Astrocyte of the spinal cord (primary cell): ENCODE measurements around the gene GIT2.
"Not testable (repeated sequence)": the region's sequence is repeated elsewhere in the genome, so short reads cannot be mapped to it uniquely, and the experiment has no call there.

Source experiments
- DNase-seq: peaks from one replicate; pipeline ENCODE4 v3.0.0; 2011; ENCODE audit warnings: low read depth, low spot score
- H3K4me3 ChIP-seq: 2 replicates; pipeline ENCODE4 v1.5.1; 2011; ENCODE audit warnings: low read depth, mild to moderate bottlenecking, low read length, moderate library complexity
- in situ Hi-C: cut with HindIII; loops from 2 replicates; pipeline ENCODE4 v1.10.0; 2017; ENCODE audit warnings: low sequenced_read_pairs
- TF ChIP-seq, protein P1 (sequence below): IDR thresholded peaks from 2 replicates; pipeline ENCODE4 v1.5.1; 2012; ENCODE audit warnings: low read depth, mild to moderate bottlenecking, low read length, inconsistent platforms

Gene GIT2

DNA sequence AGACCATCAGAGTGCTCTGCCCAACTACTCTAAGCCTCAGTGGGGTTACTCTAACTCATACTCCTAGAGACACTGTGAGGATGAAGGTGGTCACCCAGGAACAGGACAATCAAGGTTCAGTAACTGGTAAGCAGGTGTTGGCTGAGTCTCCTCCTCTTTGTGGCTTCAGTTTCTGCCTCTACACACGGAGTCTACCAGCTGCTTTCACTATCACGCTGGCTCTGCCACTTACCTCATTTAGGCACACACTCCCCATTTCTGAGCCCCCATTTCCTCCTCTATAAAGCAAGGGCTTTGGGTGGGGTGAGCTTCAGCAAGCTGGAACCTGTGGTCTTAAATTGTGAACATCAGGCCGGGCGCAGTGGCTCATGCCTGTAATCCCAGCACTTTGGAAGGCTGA is 103.4 kb downstream of the GIT2 start:
- no peak for DNase-seq

DNA sequence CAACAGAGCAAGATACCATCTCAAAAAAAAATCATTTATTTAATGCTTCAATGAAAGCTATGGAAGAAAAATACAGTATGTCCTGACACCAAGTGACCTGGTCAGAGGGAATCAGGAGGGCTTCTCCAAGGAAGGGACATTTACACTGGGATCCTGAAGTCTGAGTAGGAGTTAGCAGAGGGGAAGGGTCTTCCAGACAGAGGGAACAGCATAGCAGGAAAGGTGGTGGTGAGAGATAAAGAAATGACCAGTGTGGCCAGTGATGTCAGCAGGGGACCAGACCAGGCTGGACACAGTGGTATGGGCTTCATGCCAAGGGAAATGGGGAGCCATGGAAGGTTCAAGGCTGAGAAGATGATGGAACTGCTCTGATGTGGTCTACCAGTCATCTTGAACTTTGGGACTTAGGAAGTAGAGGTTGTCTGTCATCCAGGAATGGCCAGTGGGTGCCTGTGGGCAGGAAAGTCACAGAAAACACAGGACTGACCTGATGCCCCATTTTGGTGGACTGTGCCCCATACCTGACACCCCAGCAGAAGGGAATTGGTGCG is 103.9 kb downstream of the GIT2 start:
- H3K4me3 ChIP-seq, result no peak overlapping the region
- in situ Hi-C loops, result no loop called here
- TF ChIP-seq, protein P1, sequence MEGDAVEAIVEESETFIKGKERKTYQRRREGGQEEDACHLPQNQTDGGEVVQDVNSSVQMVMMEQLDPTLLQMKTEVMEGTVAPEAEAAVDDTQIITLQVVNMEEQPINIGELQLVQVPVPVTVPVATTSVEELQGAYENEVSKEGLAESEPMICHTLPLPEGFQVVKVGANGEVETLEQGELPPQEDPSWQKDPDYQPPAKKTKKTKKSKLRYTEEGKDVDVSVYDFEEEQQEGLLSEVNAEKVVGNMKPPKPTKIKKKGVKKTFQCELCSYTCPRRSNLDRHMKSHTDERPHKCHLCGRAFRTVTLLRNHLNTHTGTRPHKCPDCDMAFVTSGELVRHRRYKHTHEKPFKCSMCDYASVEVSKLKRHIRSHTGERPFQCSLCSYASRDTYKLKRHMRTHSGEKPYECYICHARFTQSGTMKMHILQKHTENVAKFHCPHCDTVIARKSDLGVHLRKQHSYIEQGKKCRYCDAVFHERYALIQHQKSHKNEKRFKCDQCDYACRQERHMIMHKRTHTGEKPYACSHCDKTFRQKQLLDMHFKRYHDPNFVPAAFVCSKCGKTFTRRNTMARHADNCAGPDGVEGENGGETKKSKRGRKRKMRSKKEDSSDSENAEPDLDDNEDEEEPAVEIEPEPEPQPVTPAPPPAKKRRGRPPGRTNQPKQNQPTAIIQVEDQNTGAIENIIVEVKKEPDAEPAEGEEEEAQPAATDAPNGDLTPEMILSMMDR, result no peak
- no peak for DNase-seq

More for the DNA sequence above, 103.4 kb downstream of the GIT2 start:
- no peak overlapping the region for H3K4me3 ChIP-seq
- TF ChIP-seq, protein P1, result no peak
- in situ Hi-C loops, result no loop called here

DNA sequence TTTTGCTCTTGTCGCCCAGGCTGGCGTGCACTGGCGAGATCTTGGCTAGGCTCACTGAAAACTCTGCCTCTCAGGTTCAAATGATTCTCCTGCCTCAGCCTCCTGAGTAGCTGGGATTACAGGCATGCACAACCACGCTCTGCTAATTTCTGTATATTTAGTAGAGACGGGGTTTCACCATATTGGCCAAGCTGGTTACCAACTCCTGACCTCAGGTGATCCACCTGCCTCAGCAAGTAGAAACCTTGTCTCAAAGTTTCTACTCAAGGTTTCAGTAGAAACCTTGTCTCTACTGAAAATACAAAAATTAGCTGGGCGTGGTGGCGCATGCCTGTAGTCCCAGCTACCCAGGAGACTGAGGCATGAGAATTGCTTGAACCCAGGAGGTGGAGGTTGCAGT is 104.4 kb downstream of the GIT2 start:
- H3K4me3 ChIP-seq, DNase-seq, in situ Hi-C loops: not testable (repeated sequence)

DNA sequence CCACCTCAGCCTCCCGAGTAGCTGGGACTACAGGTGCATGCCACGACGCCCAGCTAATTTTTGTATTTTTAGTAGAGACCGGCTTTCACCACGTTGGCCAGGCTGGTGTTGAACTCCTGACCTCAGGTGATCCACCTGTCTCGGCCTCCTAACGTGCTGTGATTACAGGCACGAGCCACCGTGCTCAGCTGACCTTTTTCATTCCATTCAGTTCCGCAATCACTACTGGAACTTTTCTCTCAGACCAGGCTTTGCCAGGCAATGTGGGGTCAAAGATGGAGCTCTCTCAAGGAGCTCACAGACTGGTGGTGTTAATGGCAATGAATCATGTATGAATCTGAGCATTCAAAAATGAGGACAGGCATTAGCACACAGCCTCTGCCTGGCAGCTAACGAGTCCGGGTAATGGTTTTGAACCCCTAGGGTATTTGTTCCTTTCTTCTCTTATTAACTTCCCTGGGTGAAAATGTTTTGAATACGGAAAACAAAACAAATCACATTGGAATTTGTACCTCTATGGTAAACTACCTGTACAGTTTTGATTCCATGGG is 105.5 kb downstream of the GIT2 start:
- in situ Hi-C loops, result no loop called here
- DNase-seq, result no peak
- H3K4me3 ChIP-seq, result no peak overlapping the region
- TF ChIP-seq, protein P1, result no peak

DNA sequence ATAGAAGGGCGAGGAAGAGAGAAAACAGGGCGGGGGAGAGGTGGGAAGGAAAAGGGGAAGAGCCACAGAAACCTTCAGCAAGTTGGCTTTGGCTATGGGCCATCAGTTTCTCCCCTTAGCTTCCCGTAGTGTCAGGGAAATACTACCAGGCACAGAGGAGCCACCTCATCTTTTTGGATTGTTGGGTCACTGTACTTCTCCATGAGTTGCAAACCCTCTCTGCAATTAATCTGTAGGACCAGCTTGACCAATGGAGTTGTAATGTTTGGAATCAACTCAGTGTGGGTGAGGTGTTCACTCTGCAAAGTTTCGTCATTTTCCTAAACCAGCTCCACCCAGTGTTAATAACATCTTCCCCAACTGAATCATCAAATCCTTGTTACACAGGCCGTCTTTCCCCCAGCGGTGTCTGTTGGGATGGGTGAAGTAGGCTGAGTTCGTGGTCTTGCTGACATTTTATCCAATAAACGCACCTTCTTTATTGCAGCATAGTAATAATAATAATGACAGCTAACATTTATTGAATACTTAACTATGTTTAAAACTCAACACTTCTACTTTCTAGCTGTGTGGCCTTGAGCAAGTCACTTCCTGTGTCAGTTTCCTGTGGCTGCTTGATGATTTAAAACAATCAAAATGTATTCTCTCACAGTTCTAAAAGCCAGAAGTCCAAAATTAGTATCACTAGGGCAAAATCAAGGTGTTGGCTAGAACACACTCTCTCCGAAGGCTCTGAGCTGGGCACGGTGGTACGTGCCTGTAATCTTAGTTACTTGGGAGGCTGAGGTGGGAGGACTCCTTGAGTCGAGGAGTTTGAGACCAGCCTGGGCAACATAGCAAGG is 107.8 kb downstream of the GIT2 start:
- peak; percentile 89 for DNase-seq
- TF ChIP-seq, protein P1, result no peak
- H3K4me3 ChIP-seq, result no peak overlapping the region
- in situ Hi-C loops, result no loop called here

DNA sequence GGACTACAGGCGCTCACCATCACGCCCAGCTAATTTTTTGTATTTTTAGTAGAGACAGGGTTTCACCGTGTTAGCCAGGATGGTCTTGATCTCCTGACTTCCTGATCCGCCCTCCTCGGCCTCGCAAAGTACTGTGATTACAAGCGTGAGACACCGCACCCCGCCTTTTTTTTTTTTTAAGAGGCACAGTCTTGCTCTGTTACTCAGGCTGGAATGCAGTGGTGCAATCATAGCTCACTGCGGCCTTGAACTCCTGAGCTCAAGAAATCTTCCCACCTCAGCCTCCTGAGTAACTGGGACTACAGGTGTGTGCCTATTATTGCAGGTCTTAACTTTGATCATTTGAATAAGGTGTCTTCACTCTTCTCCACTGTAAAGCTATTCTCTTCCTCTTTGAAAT is 110.6 kb downstream of the GIT2 start:
- in situ Hi-C loops, result no loop called here
- DNase-seq, result no peak
- TF ChIP-seq, protein P1, result no peak
- H3K4me3 ChIP-seq, result no peak overlapping the region

DNA sequence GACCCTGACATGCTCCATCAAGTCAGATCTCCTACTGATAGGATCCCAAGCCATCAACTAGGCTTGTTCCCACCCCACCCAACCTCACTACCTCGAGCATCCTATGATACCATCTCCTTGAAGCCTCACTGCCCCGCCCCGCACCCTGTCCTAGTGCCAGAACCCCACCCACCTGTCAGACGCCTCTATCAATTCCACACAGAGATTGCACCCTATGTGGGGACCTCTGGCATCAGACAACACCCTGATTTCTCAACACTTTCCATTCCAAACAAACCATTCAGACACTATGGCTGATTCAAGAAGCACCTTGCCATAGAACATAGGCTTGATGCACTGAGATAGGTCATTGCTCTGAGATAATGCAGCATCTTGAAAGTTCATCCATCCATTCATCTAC is 112.7 kb downstream of the GIT2 start:
- no peak overlapping the region for H3K4me3 ChIP-seq
- in situ Hi-C loops, result no loop called here
- no peak for DNase-seq
- TF ChIP-seq, protein P1, result no peak
